Erythroblast (primary cell): Measurements from ENCODE around the gene AP4M1.

Experiments used
- GATA1 ChIP-seq: IDR thresholded peaks from 2 replicates; pipeline ENCODE4 v1.6.1; 2011; ENCODE audit warnings: low read depth, mild to moderate bottlenecking, control low read depth, low read length, moderate library complexity
- POLR2A ChIP-seq: IDR thresholded peaks from 2 replicates; pipeline ENCODE4 v1.6.1; 2011; ENCODE audit warnings: mild to moderate bottlenecking, low read length

DNA sequence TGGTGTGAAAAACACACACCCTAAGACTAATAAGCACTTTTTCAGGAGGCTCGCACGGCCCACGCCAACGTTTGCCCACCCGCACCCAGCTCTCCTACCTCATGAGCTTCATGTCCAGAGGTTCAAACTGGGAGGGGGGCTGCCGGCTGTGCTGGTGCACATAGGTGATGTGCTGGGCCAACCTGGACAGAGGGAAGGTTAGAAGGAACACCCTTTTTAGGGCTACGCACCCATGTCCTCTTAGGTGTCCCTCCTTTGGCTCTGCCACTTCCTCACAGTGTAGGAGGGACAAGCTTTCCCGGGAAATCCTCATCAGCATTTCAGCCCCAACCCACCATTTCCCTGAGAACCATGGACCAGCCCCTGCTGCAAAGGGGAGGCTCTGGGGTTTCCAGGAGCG lies 6.2 kb upstream of the AP4M1 start:
- TF ChIP-seq POLR2A (no peak), GATA1 (no peak)
